Activated CD8-positive, alpha-beta memory T cell treated with anti-CD3 and anti-CD28 coated beads for 48 hours (primary cell): ENCODE measurements around the gene MICAL3.

Experiments
- DNase-seq, 3 experiments: peaks; one replicate each; pipeline ENCODE4 v3.0.0-alpha.2; 2020; ENCODE audit warnings: low read depth in 2 of 3, low spot score in 2 of 3

Gene MICAL3

DNA sequence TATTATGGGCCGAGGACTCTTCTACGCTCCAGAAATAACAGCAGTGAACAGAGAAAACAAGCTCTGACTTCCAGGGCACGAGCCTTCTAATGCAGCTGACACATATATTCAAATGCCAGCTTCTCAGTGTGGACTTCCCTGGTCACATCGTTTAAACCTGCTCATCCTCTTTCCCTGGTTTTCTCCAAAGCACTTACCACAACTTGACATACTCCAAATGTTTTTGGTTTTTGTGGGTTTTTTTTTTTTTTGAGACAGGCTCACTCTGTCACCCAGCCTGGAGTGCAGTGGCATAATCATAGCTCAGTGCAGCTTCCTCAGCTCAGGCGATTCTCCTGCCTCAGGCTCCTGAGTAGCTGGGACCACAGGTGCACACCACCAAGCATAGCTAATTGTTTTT is 105.5 kb downstream of the MICAL3 start:
- DNase-seq, result no peak

DNA sequence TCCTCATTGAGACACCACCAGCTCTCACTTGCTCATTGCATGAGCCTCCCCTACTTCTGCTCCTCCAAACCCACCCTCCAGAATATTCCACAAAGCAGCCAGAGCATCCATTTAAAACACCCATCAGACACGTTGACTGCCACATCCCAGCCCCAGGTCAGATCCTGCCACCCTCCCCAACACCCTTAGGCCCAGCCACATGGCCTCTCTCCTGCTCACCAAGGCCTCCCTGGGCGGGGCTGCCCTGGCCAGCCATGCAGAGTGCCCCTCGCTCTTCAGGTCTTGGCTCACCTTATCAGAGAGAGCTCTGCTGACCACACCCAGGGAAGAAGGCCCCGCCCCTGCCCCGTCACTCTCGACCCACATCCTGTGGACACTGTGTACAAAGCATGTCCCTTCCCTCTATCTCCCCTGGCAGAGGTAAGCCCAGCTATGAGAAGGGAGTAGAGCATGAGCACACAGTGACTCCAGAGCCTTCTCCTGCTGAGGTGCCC is 106.8 kb downstream of the MICAL3 start:
- no peak for DNase-seq

DNA sequence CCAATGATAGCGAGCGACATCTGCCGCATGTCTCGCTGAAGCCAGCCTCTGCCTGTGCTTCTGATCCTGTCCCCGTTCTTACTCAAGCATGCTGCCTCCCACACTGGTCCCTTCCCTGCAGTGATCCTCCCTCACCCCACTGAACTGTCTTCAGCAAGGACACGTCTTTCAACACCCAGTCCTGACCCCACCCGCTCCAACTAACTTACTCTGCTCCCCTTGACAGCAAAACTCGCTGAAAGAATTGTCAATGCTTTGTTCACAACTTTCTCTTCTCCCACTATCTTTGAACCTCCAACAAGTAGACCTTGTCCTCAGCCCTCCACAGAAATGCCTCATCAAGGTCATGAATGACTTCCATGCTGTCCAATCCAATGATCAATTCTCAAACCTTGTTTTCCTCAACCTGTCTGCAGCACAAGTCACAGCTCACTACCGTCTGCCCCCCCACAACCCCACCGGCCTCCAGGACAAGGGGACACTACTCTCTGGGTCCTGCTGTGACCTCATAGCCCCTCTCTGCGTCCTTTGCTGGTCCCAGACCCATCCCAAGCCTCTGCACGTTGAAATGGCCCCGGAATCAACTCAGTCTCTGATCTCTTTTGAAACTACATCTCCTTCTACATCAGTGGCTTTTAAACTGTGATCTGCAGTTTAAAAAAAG is 108.0 kb downstream of the MICAL3 start:
- no peak for DNase-seq

DNA sequence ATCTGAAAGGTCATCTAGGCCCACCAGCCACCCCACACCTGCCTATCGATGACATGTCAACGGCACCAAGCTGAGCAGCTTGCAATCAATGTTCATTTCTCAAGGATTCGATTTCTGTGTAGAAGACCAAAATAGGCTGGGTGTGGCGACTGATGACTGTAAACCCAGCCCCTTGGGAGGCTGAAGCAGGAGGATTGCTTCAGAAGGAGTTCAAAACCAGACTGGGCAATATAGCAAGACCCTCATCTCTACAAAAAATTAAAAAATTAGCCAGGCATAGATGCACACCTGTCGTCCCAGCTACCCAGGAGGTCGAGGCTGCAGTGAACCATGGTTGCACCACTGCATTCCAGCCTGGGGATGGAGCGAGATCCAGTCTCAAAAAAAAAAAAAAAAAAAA is 108.7 kb downstream of the MICAL3 start:
- DNase-seq, result no peak

DNA sequence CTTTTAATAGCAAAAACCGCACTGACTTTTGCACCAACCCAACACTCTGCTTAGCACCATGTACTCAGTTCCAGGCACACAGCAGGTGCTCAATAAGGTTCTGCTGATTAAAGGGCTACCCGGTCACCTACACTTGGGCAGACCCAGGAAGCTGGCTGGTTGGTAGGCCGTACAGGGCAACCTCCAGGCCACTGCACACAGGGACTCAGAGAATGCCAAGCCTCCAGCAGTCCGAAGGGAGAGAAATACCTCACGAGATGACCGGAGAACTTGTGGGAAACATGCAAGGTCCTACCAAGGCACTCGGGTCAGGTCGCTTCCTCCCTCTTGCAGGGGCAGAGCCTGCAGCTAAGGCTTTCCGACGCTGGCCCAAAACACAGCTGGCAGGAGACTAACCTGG is 109.2 kb downstream of the MICAL3 start:
- DNase-seq, result no peak

DNA sequence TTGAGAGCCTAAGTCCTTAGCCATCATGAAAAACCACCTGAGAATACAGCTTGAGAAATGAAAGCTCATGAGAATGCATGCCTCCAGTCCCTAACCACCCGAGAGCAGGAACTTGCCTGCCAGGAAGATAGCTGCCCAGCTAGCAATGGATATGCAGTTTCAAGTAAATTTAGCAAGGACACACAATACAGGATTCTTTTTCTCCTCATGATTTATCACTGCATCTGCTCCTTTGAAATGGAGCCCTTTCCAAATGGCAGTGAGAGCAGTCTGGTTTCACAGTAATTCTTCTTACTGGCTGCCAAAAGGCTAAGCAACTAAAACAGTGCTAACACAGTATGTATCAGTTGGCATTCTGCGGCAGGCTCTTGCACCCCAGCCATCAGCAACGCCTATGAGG is 109.9 kb downstream of the MICAL3 start:
- DNase-seq, result no peak

DNA sequence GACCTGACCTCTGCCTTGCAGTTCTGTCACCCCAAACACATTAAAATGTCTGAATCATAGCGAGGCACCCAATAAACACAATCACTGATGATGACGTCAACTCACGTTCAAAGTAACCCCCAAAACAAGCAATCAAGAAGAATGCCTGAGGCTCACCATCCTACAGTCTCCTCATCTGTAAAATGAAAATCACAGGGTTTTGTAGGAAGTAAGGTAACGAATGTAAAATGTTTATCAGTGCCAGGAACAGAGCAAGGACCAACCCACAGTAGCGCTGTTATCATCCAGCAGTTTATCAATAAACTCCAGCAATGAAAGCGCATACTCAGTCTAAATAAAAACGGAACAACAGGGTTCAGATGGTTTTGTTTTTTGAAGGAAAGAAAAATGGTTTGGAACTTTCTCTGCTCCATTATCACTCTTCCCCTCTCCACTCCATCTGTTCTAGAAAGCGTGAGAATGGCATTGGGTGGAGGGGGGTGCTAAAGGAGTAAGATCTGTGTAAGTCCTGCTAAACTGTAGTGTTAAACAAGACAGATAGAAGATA is 110.5 kb downstream of the MICAL3 start:
- DNase-seq, result no peak

DNA sequence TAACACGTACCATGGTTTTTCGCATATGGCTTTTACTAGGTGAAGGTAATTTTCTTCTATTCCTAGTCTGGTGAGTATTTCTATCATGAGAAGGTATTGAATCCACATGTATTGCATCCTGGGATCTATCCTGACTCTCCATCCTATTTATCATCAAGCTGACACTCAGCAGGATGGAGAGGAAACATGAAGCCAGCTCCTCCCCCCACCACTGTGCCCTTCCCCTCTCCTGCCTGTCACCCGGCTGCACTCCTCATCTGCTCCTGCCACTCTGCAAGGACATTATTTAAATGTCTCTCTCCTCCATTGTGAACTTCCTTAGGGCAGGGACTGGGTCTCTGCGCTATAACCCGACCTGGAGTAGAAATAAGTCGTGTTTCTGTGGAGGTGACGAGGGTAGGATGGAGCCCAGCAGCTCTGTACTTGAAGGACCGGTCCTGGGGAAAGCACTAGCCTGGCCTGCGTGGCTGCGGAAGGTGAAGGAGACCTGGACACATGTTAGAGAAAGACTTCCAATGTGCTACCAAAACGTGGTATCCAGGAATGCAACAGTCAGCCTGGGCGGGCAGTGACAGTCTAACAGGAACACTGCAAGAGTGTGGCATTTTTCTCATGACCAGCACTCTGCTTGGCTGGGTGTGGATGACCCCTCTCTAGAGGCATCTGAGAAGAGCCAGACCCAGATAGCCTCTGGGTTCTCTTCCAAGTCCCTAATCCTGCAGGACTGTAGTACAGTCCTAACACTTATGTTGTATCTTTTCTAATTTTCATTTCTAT is 111.2 kb downstream of the MICAL3 start:
- no peak for DNase-seq

DNA sequence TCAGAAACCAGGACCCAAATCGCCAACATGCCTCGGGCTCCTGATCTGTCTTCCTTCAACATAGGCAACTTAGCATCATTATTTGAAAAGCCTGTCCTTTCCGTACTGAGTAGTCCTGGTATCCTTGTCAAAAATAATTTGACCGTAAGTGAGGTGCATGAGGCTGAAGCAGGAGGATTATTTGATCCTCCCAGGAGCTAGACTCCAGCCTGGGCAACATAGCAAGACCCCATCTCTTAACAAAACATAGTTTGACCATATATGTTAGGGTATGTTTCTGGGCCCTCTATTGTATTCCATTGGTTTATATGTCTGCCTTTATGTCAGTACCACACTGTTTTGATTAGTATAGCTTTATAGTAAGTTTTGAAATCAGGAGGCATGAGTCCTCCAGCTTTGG is 112.5 kb downstream of the MICAL3 start:
- DNase-seq, result no peak

DNA sequence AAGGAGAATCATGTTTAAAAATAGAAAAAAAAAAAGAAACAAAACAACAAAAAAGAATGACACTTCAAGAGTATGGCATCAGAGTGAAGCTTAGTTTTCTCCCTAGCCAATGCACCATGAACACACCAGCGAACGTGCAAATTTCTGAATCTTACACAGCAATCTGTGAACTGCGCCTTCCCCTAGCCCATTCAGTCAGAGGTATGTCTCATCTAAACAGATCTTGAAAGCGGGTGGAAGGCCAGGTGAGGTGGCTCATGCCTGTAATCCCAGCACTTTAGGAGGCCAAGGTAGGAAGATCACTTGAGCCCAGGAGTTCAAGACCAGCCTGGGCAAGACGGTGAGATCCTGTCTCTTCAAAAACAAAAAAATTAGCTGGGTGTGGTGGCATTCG is 113.1 kb downstream of the MICAL3 start:
- DNase-seq, result no peak

DNA sequence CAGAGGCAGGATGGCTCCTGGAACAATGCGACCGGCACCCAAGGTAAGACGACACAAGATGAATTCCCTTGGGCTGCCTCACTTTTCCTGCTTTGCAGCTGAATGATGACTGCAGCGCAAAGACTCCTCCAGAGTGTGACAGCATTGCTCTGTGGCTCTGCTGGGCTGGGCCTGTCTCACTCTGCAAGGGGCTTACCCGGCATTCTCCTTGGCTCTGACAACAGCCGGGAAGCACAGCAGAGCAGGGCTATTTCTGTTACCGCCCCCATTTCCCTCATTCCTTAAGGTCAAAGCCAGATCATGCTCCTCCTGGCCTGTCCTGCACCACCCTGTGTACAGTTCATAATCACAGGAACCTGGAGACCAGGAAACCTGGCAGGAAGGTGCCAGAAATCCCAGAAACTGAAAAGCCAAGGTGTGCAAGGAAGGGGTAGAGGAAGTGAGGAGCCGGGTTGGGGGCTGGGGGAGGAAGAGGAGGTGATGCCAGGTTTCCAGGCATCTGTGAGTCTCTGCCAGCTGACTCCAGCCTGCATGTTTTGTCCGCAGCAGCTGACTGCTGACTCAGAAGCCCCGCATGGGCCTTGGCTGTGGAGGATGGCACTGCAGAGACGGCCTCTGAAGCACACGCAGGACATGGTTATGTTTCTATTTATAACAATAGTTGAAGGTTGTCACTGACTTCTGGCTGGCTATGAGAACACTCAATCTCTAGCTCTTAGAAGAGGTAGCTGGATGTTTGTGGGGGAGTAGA is 113.6 kb downstream of the MICAL3 start:
- no peak for DNase-seq

DNA sequence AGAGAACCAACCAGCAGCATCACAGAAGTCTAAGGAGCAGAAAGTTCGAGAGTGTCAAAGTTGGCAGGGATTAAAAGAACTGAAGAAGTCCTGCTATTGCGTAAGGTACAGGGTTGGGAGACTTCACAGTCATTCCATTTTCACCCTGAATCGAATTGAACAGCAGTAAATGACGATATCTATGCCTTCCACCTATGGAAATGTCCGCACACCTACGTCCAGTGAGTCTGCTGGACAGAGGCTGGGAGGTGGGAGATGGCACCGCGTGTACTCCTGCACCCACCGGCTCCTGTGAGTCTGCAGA is 116.7 kb downstream of the MICAL3 start:
- DNase-seq, result no peak

DNA sequence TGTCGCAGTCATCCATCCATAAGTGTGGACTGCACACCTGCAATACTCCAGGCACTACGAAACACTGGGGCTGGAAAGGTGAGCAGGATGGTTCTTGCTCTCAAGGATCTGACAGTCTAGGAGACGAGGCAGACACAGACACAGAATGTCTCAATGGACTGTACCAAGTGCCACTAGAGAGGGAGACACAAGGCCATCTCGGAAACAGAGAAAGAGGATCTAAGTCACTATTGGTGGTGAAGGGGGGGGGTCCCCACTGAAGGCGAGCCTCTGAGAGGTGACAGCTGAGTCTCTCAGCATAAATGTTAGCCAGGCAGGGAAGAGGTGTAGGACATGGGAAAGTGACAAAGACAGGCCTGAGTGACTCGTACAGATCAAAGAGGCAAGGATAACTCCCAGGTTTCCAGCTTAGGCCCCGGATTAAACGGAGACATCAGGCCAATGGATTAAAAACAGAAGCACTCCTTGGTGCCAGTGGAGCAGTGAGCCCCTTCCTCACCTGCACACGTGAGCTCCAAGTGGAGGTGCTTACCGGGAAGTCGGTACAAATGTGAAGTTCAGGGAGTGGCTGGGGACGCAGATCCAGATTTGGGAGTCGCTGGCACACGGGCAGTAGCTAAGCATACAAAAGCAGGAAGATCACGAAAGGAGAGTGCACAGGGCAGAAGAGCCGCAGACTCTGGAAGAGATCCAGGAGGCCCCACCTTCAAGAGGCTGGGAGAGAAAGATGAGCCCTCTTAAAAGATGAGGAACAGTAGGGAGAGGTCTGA is 117.2 kb downstream of the MICAL3 start:
- no peak for DNase-seq

DNA sequence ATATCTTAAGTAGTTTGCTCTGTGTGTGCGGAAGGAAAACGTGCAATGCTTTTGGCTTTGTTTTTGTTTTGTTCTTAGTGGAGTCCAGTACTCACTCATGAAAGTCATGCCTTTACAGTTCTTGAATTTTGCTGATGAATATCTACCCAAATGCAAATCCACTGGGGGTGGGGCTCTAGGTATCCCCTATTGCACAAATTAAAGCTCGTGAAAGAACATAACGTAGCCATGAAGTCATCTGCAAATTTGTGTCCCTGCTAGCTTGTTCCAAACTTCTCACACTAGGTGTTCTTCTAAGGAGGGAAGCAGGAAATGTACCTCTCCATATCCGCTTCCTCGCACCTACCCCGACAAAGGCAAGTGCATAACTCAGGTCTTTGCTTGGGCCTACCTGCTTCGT is 118.9 kb downstream of the MICAL3 start:
- DNase-seq, result no peak

DNA sequence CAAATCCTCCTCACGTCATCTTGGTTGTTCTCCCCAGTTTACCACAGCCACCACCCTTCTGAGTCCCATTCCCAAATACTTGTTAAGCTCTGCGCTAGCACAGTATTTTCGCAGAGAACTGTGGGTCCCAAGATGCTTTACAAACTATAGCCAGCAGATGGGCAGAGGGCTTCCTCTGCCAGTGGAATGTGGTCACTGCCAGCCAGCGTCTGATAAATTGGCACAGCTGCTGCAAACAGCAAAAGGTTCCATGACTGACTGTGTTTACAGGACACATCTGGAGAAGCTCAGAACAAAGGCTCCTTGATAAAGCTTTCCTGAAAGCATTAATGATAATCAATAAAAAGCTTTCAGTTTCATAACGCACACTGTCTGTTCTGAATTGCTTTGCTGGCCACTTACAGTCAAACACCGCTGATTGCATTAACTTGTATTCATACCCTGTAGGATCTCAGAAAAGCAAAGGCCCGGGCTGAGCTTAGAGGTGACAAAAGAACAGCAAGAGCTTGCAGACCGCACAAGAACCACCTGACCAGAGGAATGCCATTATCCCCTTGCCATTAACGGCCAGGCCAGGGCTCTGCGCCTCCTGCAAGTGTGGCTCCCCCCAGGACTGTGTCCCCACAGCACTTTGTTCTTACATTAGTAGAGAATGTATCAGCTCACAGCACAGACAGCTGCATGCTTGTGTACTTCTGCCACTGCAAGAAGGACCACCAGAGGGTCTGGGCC is 120.6 kb downstream of the MICAL3 start:
- no peak for DNase-seq

DNA sequence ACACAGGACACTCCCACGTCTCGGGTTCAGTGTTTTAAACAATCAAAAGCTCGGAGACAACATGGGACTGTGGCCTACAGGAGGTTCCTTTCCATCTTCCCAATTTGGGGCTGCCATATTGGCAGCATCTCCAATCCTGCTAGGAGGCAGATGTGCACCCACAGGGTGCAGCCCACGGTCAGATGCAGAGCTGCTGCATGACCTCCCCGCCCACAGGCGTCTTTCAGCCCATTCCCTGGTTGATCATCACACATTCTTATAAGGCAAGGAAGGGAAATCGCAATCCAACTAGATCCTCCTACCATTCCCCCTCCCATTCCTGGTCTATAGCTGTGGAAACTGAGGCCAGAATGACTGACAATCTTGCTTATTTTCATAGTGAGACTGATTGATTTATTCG is 121.4 kb downstream of the MICAL3 start:
- DNase-seq, result no peak

DNA sequence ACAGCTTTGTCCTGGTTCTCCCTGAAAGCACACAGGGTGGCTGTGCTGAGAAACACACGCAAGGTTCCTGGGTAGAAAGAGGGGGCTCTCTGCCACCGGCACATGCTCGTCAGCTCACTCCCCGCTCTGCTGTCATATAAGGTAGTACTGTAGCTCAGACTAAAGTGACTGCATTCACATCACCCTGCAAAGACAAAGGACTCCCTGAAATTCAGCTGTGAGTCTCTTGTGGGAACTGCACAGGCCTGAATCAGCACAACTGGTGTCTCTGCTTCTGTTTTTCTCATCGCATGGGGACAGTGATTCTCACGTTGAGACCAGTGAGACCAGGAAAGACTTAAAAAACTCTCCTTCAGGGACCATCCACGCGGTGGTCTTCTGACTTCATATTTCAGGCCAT is 126.0 kb downstream of the MICAL3 start:
- no peak for DNase-seq

DNA sequence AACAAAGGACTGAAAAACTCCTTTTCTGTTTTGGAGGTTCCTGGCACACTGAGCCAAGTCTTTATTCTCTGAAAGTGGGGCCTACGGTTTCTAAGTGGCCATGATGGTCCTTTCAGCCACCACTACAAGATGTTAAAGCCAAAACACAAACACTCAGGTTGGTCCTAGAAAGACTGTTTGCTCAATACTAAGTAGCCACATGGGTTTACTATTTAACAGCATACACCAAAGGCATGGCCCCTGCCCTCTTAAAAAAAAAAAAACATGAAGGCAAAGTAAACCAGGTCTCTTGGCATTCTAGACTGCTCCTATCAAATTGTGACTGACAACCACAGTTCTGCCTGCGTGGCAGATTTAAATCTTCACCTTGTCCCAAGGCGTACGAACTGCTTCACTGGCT is 126.5 kb downstream of the MICAL3 start:
- DNase-seq, result no peak

DNA sequence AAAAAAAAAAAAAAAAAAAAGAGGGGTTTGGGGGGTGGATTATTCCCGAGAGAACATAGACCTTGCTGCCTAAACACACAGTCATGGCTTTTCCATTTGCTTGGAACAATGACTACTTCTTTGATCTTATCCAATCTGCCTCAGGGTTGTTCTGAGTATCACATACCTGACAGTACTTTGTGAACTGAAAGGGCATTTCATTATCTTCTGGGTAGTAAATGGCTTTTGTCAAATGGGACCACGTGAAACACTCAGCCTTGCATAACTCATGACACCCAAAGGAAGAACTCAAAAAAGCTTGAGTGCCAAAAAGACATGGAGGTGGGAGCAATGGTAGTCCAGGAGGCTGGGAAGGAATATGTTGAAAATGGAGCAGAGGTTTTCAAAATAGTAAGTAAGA is 126.9 kb downstream of the MICAL3 start:
- DNase-seq, result no peak

DNA sequence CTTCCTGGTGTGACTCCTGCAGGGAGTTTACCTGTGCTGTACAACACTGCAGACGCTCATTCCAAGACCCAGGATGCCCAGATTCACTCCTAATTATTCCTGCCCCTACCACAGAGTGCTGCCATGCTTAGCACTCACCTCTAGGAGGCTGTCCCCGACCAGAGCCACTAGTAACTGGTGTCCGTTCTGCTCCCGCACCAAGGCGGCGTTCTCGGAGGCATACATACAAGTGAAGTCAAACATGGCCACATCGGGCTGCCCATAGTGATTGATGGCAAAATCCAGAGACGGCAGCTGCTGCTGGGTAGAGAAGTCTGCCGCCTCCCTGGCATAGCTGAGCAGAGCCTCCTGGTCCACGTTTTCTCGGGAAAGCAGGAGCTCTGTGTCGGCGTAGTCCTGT is 127.8 kb downstream of the MICAL3 start:
- DNase-seq, result no peak
